Osteoblast (primary cell): Measurements from ENCODE around the gene B4GALT1. TPM values are rescaled to one million over a fixed set of nuclear protein-coding genes. Genes with fewer than 3 reads are reported as not detected.

ENCODE experiments used
- DNase-seq: peaks from one replicate; pipeline ENCODE4 v3.0.0; 2011; ENCODE audit warnings: low spot score, mixed read lengths; ENCODE audit not compliant: insufficient read length; ENCODE audit errors: missing footprints
- H2AFZ ChIP-seq: 2 replicates; pipeline ENCODE4 v1.6.0; 2011; ENCODE audit warnings: mild to moderate bottlenecking, low read length
- H3K27ac ChIP-seq: 2 replicates; pipeline ENCODE4 v1.5.1; 2011; ENCODE audit warnings: mild to moderate bottlenecking, low read depth, low read length, moderate library complexity
- H3K27me3 ChIP-seq: 2 replicates; pipeline ENCODE4 v1.6.0; 2012; ENCODE audit warnings: mild to moderate bottlenecking, control low read depth, inconsistent platforms, low read length, moderate library complexity; ENCODE audit not compliant: insufficient read depth
- H3K36me3 ChIP-seq: 2 replicates; pipeline ENCODE4 v1.5.1; 2011; ENCODE audit warnings: mild to moderate bottlenecking, low read length, control low read depth, moderate library complexity; ENCODE audit not compliant: insufficient read depth
- H3K4me1 ChIP-seq: 2 replicates; pipeline ENCODE4 v1.5.1; 2011; ENCODE audit warnings: mild to moderate bottlenecking, low read length, control low read depth, moderate library complexity; ENCODE audit not compliant: insufficient read depth
- H3K4me2 ChIP-seq: 2 replicates; pipeline ENCODE4 v1.6.0; 2011; ENCODE audit warnings: mild to moderate bottlenecking, low read length; ENCODE audit not compliant: insufficient read depth
- H3K4me3 ChIP-seq: fragments of 200-600 bp; sonication (generic); 3 replicates; pipeline ENCODE4 v1.5.1; 2012; ENCODE audit warnings: mild to moderate bottlenecking, low read length, inconsistent platforms; ENCODE audit not compliant: insufficient read depth
- H3K79me2 ChIP-seq: 2 replicates; pipeline ENCODE4 v1.6.0; 2012; ENCODE audit warnings: mild to moderate bottlenecking, low read length, control low read depth, inconsistent platforms; ENCODE audit not compliant: insufficient read depth
- H3K9me3 ChIP-seq: 2 replicates; pipeline ENCODE4 v1.5.1; 2011; ENCODE audit warnings: low read depth, low read length, control low read depth
- H4K20me1 ChIP-seq: 2 replicates; pipeline ENCODE4 v1.6.0; 2012; ENCODE audit warnings: mild to moderate bottlenecking, low read length, control low read depth; ENCODE audit not compliant: insufficient read depth
- total RNA-seq: library from RNA; depleted of rRNA; stranded (reverse); fragments of >200 nt; gene quantifications from 2 replicates; pipeline ENCODE4 v1.2.3, GENCODE V29; 2012
- TF ChIP-seq, protein P1 (sequence below): IDR thresholded peaks from 2 replicates; pipeline ENCODE4 v1.5.1; 2011; ENCODE audit warnings: mild to moderate bottlenecking, low read depth, low read length, moderate library complexity; ENCODE audit errors: extremely low read depth

B4GALT1 gene
- total RNA-seq, 1 donor = 63.7 TPM

DNA sequence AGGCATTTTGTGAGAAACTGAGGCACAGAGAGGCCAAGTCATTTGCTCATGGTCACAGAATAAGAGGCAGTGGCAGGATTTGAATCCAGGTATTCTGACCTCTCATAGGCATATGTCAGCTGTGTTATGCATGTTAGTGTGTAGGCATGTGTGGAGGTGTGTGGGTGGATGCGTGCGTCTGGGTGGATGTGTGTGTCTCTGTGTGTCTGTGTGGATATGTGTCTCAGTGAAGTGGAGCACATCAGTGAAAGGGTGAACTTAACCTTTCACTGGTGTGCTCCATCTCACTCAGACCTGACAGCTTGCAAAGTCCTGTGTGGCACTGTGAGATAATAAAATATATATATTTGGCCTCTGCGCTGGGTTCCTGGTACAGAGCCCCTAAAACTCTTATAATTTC lies 58.7 kb downstream of the B4GALT1 start:
- H3K4me1 ChIP-seq = peaks cover 39% of the 10 kb centered on the region
- no peaks in the 10 kb centered on the region for H3K9me3 ChIP-seq
- no peak overlapping the region for H2AFZ ChIP-seq
- H3K4me3 ChIP-seq = no peak overlapping the region
- peak overlapping the region; percentile 91 for H3K27ac ChIP-seq
- H3K4me2 ChIP-seq = no peak overlapping the region
- H4K20me1 ChIP-seq = no peaks in the 10 kb centered on the region
- no peak for DNase-seq
- no peaks in the 10 kb centered on the region for H3K27me3 ChIP-seq
- peaks cover 8% of the 10 kb centered on the region for H3K79me2 ChIP-seq
- H3K36me3 ChIP-seq = peaks cover 37% of the 10 kb centered on the region
- TF ChIP-seq, protein P1, sequence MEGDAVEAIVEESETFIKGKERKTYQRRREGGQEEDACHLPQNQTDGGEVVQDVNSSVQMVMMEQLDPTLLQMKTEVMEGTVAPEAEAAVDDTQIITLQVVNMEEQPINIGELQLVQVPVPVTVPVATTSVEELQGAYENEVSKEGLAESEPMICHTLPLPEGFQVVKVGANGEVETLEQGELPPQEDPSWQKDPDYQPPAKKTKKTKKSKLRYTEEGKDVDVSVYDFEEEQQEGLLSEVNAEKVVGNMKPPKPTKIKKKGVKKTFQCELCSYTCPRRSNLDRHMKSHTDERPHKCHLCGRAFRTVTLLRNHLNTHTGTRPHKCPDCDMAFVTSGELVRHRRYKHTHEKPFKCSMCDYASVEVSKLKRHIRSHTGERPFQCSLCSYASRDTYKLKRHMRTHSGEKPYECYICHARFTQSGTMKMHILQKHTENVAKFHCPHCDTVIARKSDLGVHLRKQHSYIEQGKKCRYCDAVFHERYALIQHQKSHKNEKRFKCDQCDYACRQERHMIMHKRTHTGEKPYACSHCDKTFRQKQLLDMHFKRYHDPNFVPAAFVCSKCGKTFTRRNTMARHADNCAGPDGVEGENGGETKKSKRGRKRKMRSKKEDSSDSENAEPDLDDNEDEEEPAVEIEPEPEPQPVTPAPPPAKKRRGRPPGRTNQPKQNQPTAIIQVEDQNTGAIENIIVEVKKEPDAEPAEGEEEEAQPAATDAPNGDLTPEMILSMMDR = no peak

DNA sequence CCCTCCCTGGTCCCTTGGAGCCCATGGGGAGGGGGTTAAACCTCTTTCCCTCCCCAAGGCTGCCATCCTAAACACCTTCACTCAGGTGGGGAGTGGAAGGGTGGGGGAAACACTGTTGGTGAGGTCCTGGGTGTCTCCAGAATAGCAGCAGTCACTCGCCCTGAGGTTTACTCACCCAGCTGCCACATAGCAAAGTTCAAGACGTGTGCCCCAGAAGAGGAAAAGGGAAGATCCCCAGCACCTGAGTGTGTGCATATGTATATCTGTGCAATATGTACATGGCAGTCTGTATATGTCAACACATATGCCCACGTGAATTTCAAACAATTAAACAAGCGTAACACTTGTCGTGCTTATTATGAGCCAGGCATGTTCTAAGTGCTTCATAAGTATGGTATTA lies 59.4 kb downstream of the B4GALT1 start:
- DNase-seq = peak; percentile 69
- no peaks in the 10 kb centered on the region for H3K27me3 ChIP-seq
- no peaks in the 10 kb centered on the region for H4K20me1 ChIP-seq
- peaks cover 30% of the 10 kb centered on the region for H3K36me3 ChIP-seq
- H3K4me1 ChIP-seq = peaks cover 45% of the 10 kb centered on the region
- TF ChIP-seq, protein P1 = no peak
- no peak overlapping the region for H3K4me3 ChIP-seq
- no peak overlapping the region for H2AFZ ChIP-seq
- H3K27ac ChIP-seq = peak overlapping the region; percentile 91
- H3K9me3 ChIP-seq = no peaks in the 10 kb centered on the region
- H3K79me2 ChIP-seq = peaks cover 8% of the 10 kb centered on the region
- peak overlapping the region; percentile 1 for H3K4me2 ChIP-seq

DNA sequence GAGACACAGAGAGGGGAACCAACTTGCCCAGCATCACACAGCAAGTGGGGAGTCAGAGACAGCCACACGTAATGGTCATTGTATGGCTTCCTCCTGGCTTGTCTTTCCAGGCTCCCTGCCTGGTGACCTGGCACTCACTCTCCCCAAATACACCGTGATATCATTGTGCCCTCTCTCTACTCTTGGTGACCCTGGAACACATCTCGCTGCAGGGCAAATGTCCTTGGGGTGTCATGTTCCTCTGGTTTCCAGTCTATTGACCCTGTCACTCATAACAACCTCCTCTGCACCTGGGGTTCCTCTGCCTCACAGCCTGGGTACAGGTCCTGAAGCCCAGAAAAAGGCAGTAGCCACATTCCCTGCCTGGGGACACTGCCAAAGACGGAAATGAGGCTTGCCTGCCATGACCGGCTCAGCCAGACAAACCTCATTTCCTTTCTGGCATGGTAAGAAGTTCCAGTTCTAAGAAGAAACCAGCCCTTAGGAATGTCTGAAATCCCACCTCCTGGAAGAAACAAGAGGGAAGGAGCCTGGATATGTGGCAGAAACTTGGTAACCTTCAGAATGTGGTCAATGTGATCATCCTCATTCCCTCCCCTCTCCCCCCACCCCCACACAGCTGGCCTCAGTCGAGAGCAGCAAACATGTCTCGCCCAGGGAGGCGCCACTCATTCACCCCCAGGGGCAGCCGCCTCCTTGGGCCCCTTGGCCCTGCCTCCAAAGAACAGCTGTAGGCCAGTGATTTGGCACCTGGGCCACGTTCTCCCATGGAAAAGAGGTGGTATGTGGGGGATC lies 60.1 kb downstream of the B4GALT1 start:
- TF ChIP-seq, protein P1 = no peak
- Histone ChIP-seq H3K27ac (peak overlapping the region; percentile 91), H3K4me1 (peaks cover 51% of the 10 kb centered on the region), H3K4me3 (peak overlapping the region; percentile 13), H4K20me1 (no peaks in the 10 kb centered on the region), H3K9me3 (no peaks in the 10 kb centered on the region), H3K79me2 (peaks cover 6% of the 10 kb centered on the region), H3K36me3 (peaks cover 23% of the 10 kb centered on the region), H3K27me3 (no peaks in the 10 kb centered on the region), H3K4me2 (peak overlapping the region; percentile 56), H2AFZ (no peak overlapping the region)
- peak; percentile 93 for DNase-seq

DNA sequence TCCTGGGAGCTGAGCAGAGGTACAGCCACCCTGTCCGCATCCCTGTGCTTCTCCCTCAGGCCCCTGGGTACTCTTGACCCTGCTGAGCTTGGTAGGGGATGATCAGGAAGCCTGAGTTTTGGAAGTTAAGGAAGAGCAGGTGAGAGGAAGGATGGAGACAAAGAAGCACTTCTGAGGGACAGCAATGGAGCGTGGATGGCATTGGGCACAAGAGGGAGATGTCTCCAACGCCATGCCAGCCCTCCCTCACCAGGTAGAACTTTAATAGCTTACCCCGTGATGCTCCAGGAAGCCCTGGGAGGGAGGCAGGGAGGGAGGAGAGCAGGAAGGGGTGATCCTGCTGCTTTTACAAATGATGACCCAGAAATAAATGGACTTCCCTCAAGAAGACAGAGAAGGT lies 60.8 kb downstream of the B4GALT1 start:
- Histone ChIP-seq H3K79me2 (peaks cover 3% of the 10 kb centered on the region), H3K4me3 (peak overlapping the region; percentile 3), H3K4me1 (peaks cover 57% of the 10 kb centered on the region), H4K20me1 (no peaks in the 10 kb centered on the region), H3K4me2 (peak overlapping the region; percentile 56), H3K9me3 (no peaks in the 10 kb centered on the region), H3K27me3 (no peaks in the 10 kb centered on the region), H2AFZ (no peak overlapping the region), H3K36me3 (peaks cover 16% of the 10 kb centered on the region), H3K27ac (peak overlapping the region; percentile 91)
- no peak for DNase-seq
- TF ChIP-seq, protein P1 = no peak
